Fibroblast of skin of left quadriceps (primary cell): ENCODE data around the gene IRF2.

Experiments
- DNase-seq, 2 experiments: peaks; one replicate each; pipeline ENCODE4 v3.0.0-alpha.2; 2013; ENCODE audit warnings: low read depth in 2 of 2

Gene IRF2

GRCh38 chr4:184368731-184369130 lies 105.6 kb downstream of the IRF2 start:
- DNase-seq = no peak

GRCh38 chr4:184368290-184368689 lies 106.1 kb downstream of the IRF2 start:
- no peak for DNase-seq

- no peak for DNase-seq
These were observed 110.0 kb downstream of the IRF2 start for GRCh38 chr4:184364100-184364921.

GRCh38 chr4:184363258-184363657 lies 111.1 kb downstream of the IRF2 start:
- no peak for DNase-seq

- DNase-seq = no peak
These were observed 112.0 kb downstream of the IRF2 start for GRCh38 chr4:184362396-184362795.

GRCh38 chr4:184361443-184361842 lies 112.9 kb downstream of the IRF2 start:
- peak; percentile 57 to 59 for DNase-seq

- DNase-seq = peak in 1 of 2 experiments; percentile 39
These were observed 114.5 kb downstream of the IRF2 start for GRCh38 chr4:184359888-184360287.

- DNase-seq = no peak
These were observed 115.7 kb downstream of the IRF2 start for GRCh38 chr4:184358521-184359232.

GRCh38 chr4:184357772-184358171 lies 116.6 kb downstream of the IRF2 start:
- no peak for DNase-seq

- DNase-seq = no peak
These were observed 117.2 kb downstream of the IRF2 start for GRCh38 chr4:184357165-184357564.

GRCh38 chr4:184356366-184356765 lies 118.0 kb downstream of the IRF2 start:
- no peak for DNase-seq

GRCh38 chr4:184355857-184356256 lies 118.5 kb downstream of the IRF2 start:
- no peak for DNase-seq

GRCh38 chr4:184355111-184355604 lies 119.2 kb downstream of the IRF2 start:
- DNase-seq = peak; percentile 61 to 64

GRCh38 chr4:184352891-184353290 lies 121.5 kb downstream of the IRF2 start:
- no peak for DNase-seq

GRCh38 chr4:184351560-184352451 lies 122.5 kb downstream of the IRF2 start:
- DNase-seq = no peak

GRCh38 chr4:184350964-184351363 lies 123.4 kb downstream of the IRF2 start:
- DNase-seq = no peak

- DNase-seq = no peak
These were observed 124.0 kb downstream of the IRF2 start for GRCh38 chr4:184350213-184350817.

- DNase-seq = no peak
These were observed 124.9 kb downstream of the IRF2 start for GRCh38 chr4:184349283-184350039.

- DNase-seq = no peak
These were observed 125.8 kb downstream of the IRF2 start for GRCh38 chr4:184348311-184349233.
